HEK293T (cell line): ENCODE data around the gene INTS7.
"Not testable (repeated sequence)": the region's sequence is repeated elsewhere in the genome, so short reads cannot be mapped to it uniquely, and the experiment has no call there.

Experiments used
- CTCF ChIA-PET: fragments of 350-600 bp; formaldehyde crosslinking; extraction: SDS; loops from one replicate; lab custom pipeline; 2021; ENCODE audit warnings: antibody characterized with exemption, inconsistent platforms; lab: Yijun Ruan, JAX
- POLR2A ChIA-PET: fragments of 350-600 bp; formaldehyde crosslinking; extraction: SDS; loops from one replicate; lab custom pipeline; 2020; ENCODE audit warnings: antibody characterized with exemption, inconsistent platforms; lab: Yijun Ruan, JAX
- DNase-seq: peaks from one replicate; pipeline ENCODE4 v3.0.0; 2012; ENCODE audit warnings: mixed read lengths; ENCODE audit errors: extremely low spot score
- ARNT ChIP-seq: fragments of 450-650 bp; IDR thresholded peaks from 2 replicates; pipeline ENCODE4 v1.6.1; 2017; ENCODE audit warnings: mild to moderate bottlenecking
- BHLHE40 ChIP-seq: fragments of 450-650 bp; IDR thresholded peaks from 2 replicates; pipeline ENCODE4 v1.6.1; 2016; ENCODE audit warnings: mild to moderate bottlenecking, moderate library complexity, borderline replicate concordance
- CTBP1 ChIP-seq: fragments of 450-650 bp; IDR thresholded peaks from 2 replicates; pipeline ENCODE4 v1.6.1; 2016; ENCODE audit warnings: borderline replicate concordance
- ELF4 ChIP-seq: fragments of 450-650 bp; IDR thresholded peaks from 2 replicates; pipeline ENCODE4 v1.6.1; 2017; ENCODE audit warnings: antibody characterized with exemption
- FOXA1 ChIP-seq: fragments of 450-650 bp; IDR thresholded peaks from 2 replicates; pipeline ENCODE4 v1.6.1; 2016; ENCODE audit warnings: mild to moderate bottlenecking
- FOXK2 ChIP-seq: fragments of 450-650 bp; IDR thresholded peaks from 2 replicates; pipeline ENCODE4 v1.6.1; 2016; ENCODE audit warnings: mild to moderate bottlenecking
- FOXM1 ChIP-seq: fragments of 450-650 bp; IDR thresholded peaks from 2 replicates; pipeline ENCODE4 v1.6.1; 2017; ENCODE audit warnings: mild to moderate bottlenecking, borderline replicate concordance
- HDGF ChIP-seq: fragments of 450-650 bp; IDR thresholded peaks from 2 replicates; pipeline ENCODE4 v1.6.1; 2017; ENCODE audit warnings: antibody characterized with exemption, borderline replicate concordance
- L3MBTL2 ChIP-seq: fragments of 450-650 bp; conservative IDR thresholded peaks from 2 replicates; pipeline ENCODE4 v1.6.1; 2016; ENCODE audit warnings: mild to moderate bottlenecking
- LEF1 ChIP-seq: fragments of 450-650 bp; IDR thresholded peaks from 2 replicates; pipeline ENCODE4 v1.6.1; 2017; ENCODE audit warnings: mild to moderate bottlenecking, borderline replicate concordance
- NFRKB ChIP-seq: fragments of 450-650 bp; IDR thresholded peaks from 2 replicates; pipeline ENCODE4 v1.6.1; 2016; ENCODE audit warnings: mild to moderate bottlenecking, moderate library complexity
- PKNOX1 ChIP-seq: fragments of 450-650 bp; IDR thresholded peaks from 2 replicates; pipeline ENCODE4 v1.6.1; 2016
- SP1 ChIP-seq: fragments of 450-650 bp; IDR thresholded peaks from 2 replicates; pipeline ENCODE4 v1.6.1; 2017
- SUZ12 ChIP-seq: fragments of 450-650 bp; IDR thresholded peaks from 2 replicates; pipeline ENCODE4 v1.6.1; 2016; ENCODE audit warnings: mild to moderate bottlenecking
- TARDBP ChIP-seq: fragments of 450-650 bp; IDR thresholded peaks from 2 replicates; pipeline ENCODE4 v1.6.1; 2016
- ZNF384 ChIP-seq: fragments of 450-650 bp; IDR thresholded peaks from 2 replicates; pipeline ENCODE4 v1.6.1; 2016

INTS7 gene

DNA sequence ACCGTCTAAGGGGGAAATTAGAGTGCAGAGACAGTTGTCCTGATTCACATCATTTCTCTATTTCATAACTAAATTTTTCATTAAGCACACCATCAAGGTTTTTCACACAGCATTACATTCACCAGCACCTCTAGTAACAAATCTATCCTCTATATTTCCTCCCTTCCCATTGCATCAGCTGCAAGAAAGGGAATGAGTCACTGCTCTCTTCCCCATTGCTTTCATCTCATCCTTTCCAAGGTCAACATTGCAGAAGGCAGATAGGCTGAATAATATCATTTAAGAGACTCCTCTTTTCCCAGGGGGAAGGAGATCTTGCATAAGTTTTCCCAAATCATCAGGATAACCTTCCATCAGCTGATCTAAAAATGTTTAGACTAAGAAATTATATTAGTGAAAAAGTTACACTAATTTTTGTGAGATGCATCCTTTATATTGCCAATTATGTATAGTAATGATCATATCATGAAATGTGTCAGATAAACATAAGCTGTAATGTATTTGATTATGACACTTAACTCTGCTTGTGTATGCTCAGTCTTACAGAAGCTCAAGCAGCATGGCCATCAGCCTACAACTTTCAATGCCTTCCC, 4.3 kb downstream of the INTS7 start:
- CTCF ChIA-PET: no interaction called here
- POLR2A ChIA-PET: interaction anchor here (0.7 kb wide), 1 partner anchor 18 kb away, joined by 3 read pairs; no protein-coding TSS in a partner anchor
- no peak for TF ChIP-seq CTBP1
- no peak for TF ChIP-seq FOXA1
- no peak for TF ChIP-seq PKNOX1
- no peak for TF ChIP-seq SUZ12
- TF ChIP-seq FOXM1: no peak
- TF ChIP-seq BHLHE40: no peak
- no peak for TF ChIP-seq FOXK2
- no peak for DNase-seq

DNA sequence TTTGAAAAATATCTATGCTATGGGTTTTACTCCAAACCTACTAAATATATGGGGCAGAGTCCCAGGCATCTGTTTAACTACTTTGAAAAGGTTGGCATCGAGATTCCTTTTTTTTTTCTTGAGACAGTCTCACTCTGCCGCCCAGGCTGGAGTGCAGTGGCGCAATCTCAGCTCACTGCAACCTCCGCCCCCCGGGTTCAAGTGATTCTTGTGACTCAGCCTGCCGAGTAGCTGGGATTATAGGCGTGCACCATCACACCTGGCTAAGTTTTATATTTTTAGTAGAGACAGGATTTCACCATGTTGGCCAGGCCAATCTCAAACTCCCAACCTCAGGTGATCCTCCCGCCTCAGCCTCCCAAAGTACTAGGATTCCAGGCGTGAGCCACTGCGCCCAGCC, 7.6 kb downstream of the INTS7 start:
- POLR2A ChIA-PET: interaction anchor here (0.6 to 1.9 kb wide), 2 partner anchors 8 to 14 kb away, joined by 3 to 9 read pairs; partner anchors contain the start of genes DTL and INTS7
- DNase-seq, CTCF ChIA-PET: not testable (repeated sequence)

DNA sequence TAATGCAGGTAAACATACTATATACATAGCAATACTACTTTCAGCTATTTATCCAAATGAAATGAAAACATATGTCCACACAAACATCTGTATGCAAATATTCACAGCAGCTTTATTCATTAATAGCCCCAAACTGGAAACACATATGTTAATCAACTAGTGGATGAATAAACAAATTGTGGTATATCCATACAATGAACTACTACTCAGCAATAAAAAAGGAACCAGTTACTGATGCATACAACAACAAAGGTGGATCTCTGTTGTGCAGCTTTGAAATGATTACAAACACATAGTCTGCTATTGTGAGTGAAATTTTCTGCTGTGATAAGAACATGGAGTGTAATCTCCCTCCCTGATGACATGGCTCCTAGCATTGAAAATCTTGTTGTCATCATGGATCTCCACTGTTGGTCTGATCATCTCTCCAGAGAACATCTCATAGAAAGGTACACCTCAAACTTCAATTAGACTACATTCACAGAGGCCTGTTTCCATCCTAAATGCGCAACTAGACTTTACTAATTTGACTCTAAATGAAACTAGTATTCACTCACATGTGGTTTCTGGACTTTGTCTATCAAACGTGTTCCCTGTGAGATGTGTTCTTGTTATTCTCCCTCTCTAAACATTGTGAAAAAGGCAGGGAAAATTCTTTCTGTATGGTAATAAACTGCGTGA, 10.7 kb downstream of the INTS7 start:
- DNase-seq: no peak
- CTCF ChIA-PET: no interaction called here
- no peak for TF ChIP-seq FOXM1
- no peak for TF ChIP-seq L3MBTL2
- TF ChIP-seq BHLHE40: no peak
- no peak for TF ChIP-seq SUZ12
- no peak for TF ChIP-seq ZNF384
- no peak for TF ChIP-seq HDGF
- TF ChIP-seq CTBP1: no peak
- no peak for TF ChIP-seq ELF4
- TF ChIP-seq FOXK2: no peak
- no peak for TF ChIP-seq TARDBP
- no peak for TF ChIP-seq LEF1
- TF ChIP-seq FOXA1: no peak
- POLR2A ChIA-PET: interaction anchor here (1.7 kb wide), 1 partner anchor 11 kb away, joined by 5 read pairs; the partner anchor contains the start of genes DTL and INTS7

DNA sequence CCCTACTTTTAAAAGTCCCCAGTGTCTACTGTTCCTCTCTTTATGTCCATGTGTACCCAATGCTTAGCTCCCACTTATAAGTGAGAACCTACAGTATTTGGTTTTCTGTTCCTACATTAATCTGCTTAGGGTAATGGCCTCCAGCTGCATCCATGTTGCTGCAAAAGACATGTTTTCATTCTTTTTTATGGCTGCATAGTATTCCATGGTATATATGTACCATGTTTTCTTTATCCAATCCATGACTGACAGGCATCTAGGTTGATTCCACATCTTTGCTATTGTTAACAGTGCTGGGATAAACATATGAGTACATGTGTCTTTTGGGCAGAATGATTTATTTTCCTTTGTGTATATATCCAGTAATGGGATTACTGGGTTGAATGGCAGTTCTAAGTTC, 12.4 kb downstream of the INTS7 start:
- DNase-seq, POLR2A ChIA-PET: not testable (repeated sequence)
- CTCF ChIA-PET: interaction anchor here (0.6 kb wide), 1 partner anchor 15 kb away, joined by 4 read pairs; no protein-coding TSS in a partner anchor

- no peak for DNase-seq
- ChIA-PET POLR2A (interaction anchor here (1.6 kb wide), 1 partner anchor 14 kb away, joined by 6 read pairs; the partner anchor contains the start of genes DTL and INTS7), CTCF (interaction anchor here (1.1 kb wide), 1 partner anchor 14 kb away, joined by 7 read pairs; the partner anchor contains the start of genes DTL and INTS7)
- no peak for TF ChIP-seq LEF1
- TF ChIP-seq L3MBTL2: no peak
- no peak for TF ChIP-seq SUZ12
- TF ChIP-seq FOXK2: no peak
- no peak for TF ChIP-seq ELF4
These were observed 13.8 kb downstream of the INTS7 start for GRCh38 chr1:212021563-212021962.

GRCh38 chr1:212020975-212021374, 14.4 kb downstream of the INTS7 start:
- DNase-seq: no peak
- CTCF ChIA-PET: no interaction called here
- POLR2A ChIA-PET: interaction anchor here (1.6 kb wide), 1 partner anchor 14 kb away, joined by 6 read pairs; the partner anchor contains the start of genes DTL and INTS7
- TF ChIP-seq ZNF384 (no peak), LEF1 (no peak), CTBP1 (no peak), ELF4 (no peak), FOXA1 (no peak), FOXM1 (no peak), SUZ12 (no peak), BHLHE40 (no peak), SP1 (no peak), HDGF (no peak), NFRKB (no peak), L3MBTL2 (no peak)

- DNase-seq: no peak
- ChIA-PET POLR2A (interaction anchor here (1.1 kb wide), 1 partner anchor 18 kb away, joined by 3 read pairs; no protein-coding TSS in a partner anchor), CTCF (interaction anchor here (1.5 to 2.0 kb wide), 2 partner anchors 21 to 22 kb away, joined by 7 read pairs; partner anchors contain the start of genes DTL and INTS7)
- TF ChIP-seq SP1: no peak
- TF ChIP-seq PKNOX1: no peak
- no peak for TF ChIP-seq L3MBTL2
- no peak for TF ChIP-seq TARDBP
- TF ChIP-seq ELF4: no peak
- no peak for TF ChIP-seq ARNT
- no peak for TF ChIP-seq FOXA1
- TF ChIP-seq NFRKB: no peak
- TF ChIP-seq CTBP1: no peak
- TF ChIP-seq FOXK2: no peak
- TF ChIP-seq BHLHE40: no peak
- TF ChIP-seq ZNF384: no peak
- TF ChIP-seq FOXM1: no peak
- no peak for TF ChIP-seq SUZ12
- no peak for TF ChIP-seq LEF1
- no peak for TF ChIP-seq HDGF
These were observed 21.7 kb downstream of the INTS7 start for GRCh38 chr1:212013672-212014071.
